Measurements from ENCODE around the gene PHLPP1. TPM values are rescaled to one million over a fixed set of nuclear protein-coding genes. Genes with fewer than 3 reads are reported as not detected.

The PHLPP1 gene
- total RNA-seq, 1 donor from 2014 or later = 5.1 TPM

GRCh38 chr18:62760403-62760734 is 45.0 kb downstream of the PHLPP1 start:
- intact Hi-C loops (cut with DNase I) = no loop called here
- DNase-seq (ENCODE audit: missing footprints) (no peak), ATAC-seq (no peak)

GRCh38 chr18:62763101-62763521 is 47.8 kb downstream of the PHLPP1 start:
- ATAC-seq (no peak), DNase-seq (ENCODE audit: missing footprints) (no peak)
- intact Hi-C loops (cut with DNase I) = no loop called here

DNA sequence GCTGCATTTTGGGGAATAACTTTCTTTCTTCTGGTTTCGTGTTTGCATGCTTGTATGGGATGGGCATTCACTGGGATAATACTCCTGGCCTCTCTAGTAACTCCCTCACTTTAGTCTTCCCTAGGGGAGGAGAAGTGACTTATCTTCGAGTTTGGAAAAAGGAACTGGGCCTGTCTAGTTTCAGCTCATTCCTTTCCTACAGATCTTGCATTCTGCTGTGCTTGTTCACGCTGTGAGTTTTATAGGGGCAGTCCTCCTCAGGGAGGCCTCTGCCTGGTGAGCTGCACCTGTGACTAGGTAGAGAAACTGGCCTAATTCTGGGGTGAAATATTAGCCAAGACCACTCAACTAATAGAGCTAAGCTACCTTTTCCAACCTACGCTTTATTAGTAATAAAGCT is 50.9 kb downstream of the PHLPP1 start:
- intact Hi-C loops (cut with DNase I) = no loop called here
- ATAC-seq (no peak), DNase-seq (ENCODE audit: missing footprints) (no peak)

- intact Hi-C loops (cut with DNase I) = no loop called here
- DNase-seq (ENCODE audit: missing footprints) (no peak), ATAC-seq (no peak)
Observed at GRCh38 chr18:62767321-62767720, 52.0 kb downstream of the PHLPP1 start.

- no peak for DNase-seq (ENCODE audit: missing footprints)
- no peak for ATAC-seq
- intact Hi-C loops (cut with DNase I) = no loop called here
Observed at GRCh38 chr18:62767836-62768557, 52.7 kb downstream of the PHLPP1 start.

- ATAC-seq = no peak
- intact Hi-C loops (cut with DNase I) = no loop called here
- no peak for DNase-seq (ENCODE audit: missing footprints)
Observed at GRCh38 chr18:62768558-62768943, 53.2 kb downstream of the PHLPP1 start.

DNA sequence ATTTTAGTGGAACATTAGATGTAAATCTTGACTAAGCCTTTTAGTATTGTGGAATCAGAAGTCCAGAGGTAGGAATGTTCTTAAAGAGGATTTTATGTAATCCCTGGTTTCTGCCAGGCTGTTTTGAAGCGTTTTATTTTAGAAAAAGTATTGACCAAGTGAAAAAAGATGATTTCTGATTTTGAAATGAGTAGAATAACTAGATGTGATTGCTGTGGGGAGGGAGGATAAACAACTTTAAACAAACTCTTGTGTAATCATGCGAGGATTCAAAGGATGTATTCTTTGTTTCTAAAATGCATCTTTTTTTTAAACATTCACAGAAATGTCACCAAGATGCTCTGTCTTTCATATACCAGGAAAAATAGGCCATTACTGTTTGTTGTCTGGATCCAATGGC is 53.9 kb downstream of the PHLPP1 start:
- intact Hi-C loops (cut with DNase I) = no loop called here
- ATAC-seq (no peak), DNase-seq (ENCODE audit: missing footprints) (no peak)

GRCh38 chr18:62771494-62772270 is 56.3 kb downstream of the PHLPP1 start:
- intact Hi-C loops (cut with DNase I) = no loop called here
- no peak for ATAC-seq
- DNase-seq (ENCODE audit: missing footprints) = no peak

DNA sequence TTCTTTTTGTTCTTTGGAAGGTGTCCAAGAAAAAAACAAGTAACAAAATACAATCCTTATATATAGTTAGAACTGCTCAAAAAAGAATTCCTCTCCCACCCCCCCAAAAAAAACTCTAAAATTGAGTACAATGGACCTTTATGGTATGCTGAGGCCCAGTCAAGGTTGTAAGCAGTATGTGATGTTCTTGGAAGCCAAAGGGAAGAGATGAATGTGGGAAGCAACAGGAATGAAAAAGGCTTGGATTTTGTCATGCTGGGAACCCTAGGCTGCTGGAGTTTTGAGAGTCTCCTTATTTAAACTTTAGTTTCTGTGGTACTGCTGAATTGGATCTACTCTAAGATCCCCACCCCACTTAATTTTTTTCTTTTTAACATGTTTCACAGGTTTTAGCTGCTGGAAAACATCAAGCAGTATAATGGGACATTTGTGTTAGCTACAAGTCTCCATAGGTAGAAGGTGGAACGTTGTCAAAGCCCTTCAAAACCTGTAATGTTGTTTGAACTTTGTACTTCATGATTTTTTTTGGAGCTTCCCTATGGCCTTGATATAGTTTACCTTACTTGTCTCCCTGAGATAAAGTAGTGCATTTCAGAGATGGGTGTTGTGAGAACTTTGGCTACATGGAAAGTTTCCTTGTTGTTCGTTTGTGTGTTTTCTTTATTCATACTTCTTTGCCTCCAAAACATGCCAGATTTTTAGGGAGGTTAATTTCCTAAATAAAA is 57.7 kb downstream of the PHLPP1 start:
- intact Hi-C loops (cut with DNase I) = no loop called here
- no peak for DNase-seq (ENCODE audit: missing footprints)
- ATAC-seq = no peak

DNA sequence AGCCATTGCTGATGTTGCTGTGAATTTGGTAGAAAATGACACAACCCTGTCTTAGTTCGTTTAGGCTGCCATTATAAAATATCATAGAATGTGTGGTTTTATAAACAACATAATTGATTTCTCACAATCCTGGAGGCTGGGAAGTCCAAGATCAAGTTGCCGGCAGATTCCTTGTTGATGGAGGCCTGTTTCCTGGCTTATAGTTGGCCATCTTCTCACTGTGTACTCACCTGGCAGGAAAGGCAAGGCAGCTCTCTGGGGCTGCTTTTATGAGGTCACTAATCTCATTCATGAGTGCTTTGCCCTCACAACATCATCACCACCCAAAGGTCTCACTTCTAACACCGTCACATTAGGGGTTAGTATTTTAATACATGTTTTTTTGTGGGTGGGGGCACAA is 58.4 kb downstream of the PHLPP1 start:
- intact Hi-C loops (cut with DNase I) = no loop called here
- DNase-seq (ENCODE audit: missing footprints) = no peak
- no peak for ATAC-seq

GRCh38 chr18:62776024-62776570 is 60.8 kb downstream of the PHLPP1 start:
- intact Hi-C loops (cut with DNase I) = no loop called here
- no peak for DNase-seq (ENCODE audit: missing footprints)
- no peak for ATAC-seq

DNA sequence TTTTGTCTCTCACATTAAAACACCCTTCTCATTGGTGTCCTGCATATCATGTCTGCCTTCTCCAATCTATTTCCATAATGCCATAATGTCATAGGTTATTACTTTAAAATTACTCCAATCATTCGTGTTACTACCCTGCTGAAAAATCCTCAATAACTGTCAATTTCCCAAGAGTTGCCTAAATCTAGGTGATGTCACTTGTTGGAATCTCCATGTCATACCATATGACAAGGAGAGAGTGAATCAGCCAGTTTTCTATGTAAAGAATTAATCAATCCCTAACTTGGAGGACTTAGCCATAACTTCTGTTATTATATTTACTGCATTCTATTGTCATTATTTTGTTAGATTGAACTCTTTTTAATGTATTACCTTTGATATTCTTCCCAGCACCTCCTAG is 62.5 kb downstream of the PHLPP1 start:
- DNase-seq (ENCODE audit: missing footprints) (no peak), ATAC-seq (no peak)
- intact Hi-C loops (cut with DNase I) = no loop called here

DNA sequence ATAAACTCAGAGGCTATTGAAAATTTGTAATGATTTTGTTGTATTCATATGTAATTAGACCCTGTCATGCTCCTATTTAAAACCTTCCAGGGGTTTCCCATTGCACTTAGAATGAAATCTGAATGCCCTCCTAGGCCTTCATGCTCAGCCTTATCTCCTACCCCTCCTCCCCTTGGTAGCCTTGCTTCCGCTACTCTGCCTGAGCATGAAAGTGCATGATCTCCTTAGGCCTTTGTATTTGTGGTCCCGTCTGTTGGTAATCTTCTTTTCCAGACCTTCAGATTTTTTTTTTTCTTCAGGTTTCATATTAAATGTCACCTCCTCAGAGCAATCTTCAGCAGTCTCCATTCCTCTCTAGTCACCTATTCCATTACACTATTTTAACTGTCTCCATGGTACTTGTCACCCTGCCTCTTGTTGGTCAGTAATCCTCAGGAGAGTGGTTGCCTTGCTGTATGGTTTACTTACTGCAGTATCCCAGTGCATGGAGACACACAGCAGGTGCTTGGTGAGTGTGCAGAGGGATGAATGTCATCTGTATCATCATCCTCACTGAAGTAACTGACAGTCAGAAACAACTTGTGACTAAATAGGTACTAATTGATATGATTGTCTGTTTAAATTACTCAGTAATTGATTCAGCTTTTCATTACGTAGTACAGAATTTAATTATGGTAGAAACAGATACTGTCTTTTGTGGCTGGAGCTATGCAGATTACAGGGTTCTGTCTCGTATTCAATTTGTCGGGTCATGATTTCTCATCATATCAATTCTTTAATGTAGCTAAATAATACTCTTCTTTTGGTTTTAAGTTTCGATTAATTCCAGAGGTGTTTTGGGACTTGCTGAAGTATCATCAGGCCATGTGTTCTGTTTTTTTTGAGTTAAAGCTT is 63.9 kb downstream of the PHLPP1 start:
- ATAC-seq = no peak
- no peak for DNase-seq (ENCODE audit: missing footprints)
- intact Hi-C loops (cut with DNase I) = no loop called here

DNA sequence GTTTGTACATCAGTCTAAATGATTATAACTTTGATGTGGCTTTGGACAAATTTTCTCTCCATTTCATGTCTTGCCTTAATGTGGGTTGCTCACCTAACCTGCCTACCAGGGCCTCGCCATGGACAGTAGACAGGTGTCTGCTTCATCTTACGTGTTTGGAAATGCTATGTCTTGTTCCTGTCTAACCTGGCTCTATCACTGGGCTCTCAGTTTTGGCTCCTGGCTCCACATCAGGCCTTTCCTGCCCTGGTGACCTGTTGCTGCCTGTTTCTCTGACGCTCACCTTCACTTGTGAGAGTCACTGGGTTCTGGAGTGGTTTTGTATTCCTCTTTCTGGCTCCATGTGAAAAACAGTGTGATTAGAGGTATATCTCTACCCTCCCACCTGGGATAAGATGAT is 65.9 kb downstream of the PHLPP1 start:
- intact Hi-C loops (cut with DNase I) = loop anchor here (5.0 kb wide), 1 partner anchor 64 kb away; the partner anchor contains the start of gene PHLPP1
- ATAC-seq (no peak), DNase-seq (ENCODE audit: missing footprints) (no peak)

DNA sequence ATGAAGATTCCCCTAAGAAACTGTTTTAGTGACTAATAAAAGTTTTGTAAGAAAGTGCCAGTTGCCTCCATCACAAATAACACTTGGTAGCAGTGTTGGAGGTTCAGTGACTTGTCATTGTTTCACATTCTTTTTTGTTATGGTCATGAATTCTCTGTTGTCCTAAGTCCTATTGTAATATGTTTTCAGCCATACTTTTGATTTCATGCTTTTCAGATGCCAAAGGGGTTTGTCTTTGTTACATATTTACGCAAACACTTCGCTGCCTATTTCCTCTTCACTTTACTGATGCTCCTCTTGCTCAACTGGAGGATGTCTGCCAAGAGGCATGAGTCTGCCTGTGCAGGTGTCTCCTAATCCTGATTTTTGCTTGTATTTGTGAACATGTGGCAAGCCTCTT is 66.6 kb downstream of the PHLPP1 start:
- intact Hi-C loops (cut with DNase I) = loop anchor here (5.0 kb wide), 1 partner anchor 65 kb away; the partner anchor contains the start of gene PHLPP1
- DNase-seq (ENCODE audit: missing footprints) (no peak), ATAC-seq (no peak)

DNA sequence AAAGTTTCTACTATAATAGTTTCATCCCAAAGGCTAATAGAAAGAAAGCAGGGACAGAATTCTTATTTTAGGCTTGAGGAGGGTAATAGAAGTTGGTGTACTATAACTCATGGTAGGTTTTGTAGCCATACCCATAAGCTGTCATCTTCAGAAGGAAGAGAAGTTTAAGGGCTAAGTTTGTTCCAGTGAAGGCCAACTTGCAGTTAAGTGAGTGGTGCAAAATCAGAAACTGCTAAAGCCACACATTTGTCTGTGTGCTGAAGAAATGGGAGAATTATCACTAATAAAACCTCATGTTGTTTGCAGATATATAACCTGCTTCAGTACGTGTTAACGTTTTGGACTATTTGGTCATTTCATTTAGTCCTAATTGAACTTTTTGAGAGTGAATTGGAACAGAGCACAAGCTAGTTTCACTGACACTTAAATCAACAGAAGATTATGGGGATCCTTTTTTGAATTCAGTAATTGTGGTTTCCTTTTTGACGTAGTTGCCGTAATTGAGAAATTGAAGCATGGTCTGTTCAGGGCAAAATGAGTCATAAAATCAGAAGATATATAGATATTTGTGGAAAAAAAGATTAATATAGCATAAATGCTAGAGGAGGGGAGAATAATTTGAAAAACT is 69.1 kb downstream of the PHLPP1 start:
- DNase-seq (ENCODE audit: missing footprints) (no peak), ATAC-seq (no peak)
- intact Hi-C loops (cut with DNase I) = loop anchor here (5.0 kb wide), 1 partner anchor 67 kb away; the partner anchor contains the start of gene PHLPP1

DNA sequence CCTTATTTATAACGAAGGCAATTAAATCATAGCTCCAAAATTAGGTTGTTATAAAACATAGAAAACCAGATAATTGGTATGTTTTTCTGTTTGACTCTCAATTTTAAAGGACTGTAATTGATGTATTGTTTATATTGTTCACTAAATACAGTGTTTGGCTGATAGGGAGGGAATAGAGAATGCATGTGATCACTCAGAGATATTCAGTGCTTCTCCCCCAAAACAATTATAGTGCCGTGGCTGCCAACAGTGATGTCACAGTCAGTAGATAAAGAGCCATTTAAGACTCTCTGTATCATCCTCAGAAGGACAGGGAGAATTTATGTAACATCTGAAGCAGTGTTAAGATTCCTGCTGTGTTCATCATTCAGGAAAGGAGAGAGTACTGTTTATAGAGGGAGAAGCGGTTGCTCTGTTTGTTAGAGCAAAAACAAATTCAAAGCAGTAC is 69.6 kb downstream of the PHLPP1 start:
- ATAC-seq = peak; percentile 65
- intact Hi-C loops (cut with DNase I) = loop anchor here (5.0 kb wide), 1 partner anchor 68 kb away; the partner anchor contains the start of gene PHLPP1
- DNase-seq (ENCODE audit: missing footprints) = no peak

GRCh38 chr18:62786689-62787088 is 71.3 kb downstream of the PHLPP1 start:
- intact Hi-C loops (cut with DNase I) = no loop called here
- ATAC-seq (no peak), DNase-seq (ENCODE audit: missing footprints) (no peak)

All from Right ventricle myocardium inferior (tissue), 1 donor.